Hepatocyte (in vitro differentiated cells): ENCODE results near the gene PLTP. TPM values are rescaled to one million over a fixed set of nuclear protein-coding genes. Genes with fewer than 3 reads are reported as not detected.
A peak's percentile ranks its signal among the peaks of the same experiment; 100 is the strongest.

Source experiments
- DNase-seq: peaks from one replicate; pipeline ENCODE4 v3.0.0-alpha.2; 2016; ENCODE audit warnings: low spot score
- H2AFZ ChIP-seq: fragments of 200-600 bp; sonication (generic); 2 replicates; pipeline ENCODE4 v1.6.0; 2016; ENCODE audit warnings: antibody characterized with exemption, mild to moderate bottlenecking
- H3K27ac ChIP-seq: fragments of 200-600 bp; sonication (generic); 2 replicates; pipeline ENCODE4 v1.5.1; 2016; ENCODE audit warnings: mild to moderate bottlenecking
- H3K27me3 ChIP-seq: fragments of 200-600 bp; sonication (generic); 2 replicates; pipeline ENCODE4 v1.6.1; 2016
- H3K36me3 ChIP-seq: fragments of 200-600 bp; sonication (generic); replicated peaks from 2 replicates; pipeline ENCODE4 v1.5.1; 2016; ENCODE audit warnings: low read depth; ENCODE audit not compliant: insufficient read depth
- H3K4me1 ChIP-seq: fragments of 200-600 bp; sonication (generic); 2 replicates; pipeline ENCODE4 v1.5.1; 2016; ENCODE audit warnings: mild to moderate bottlenecking, moderate library complexity; ENCODE audit not compliant: insufficient read depth
- H3K4me2 ChIP-seq: fragments of 200-600 bp; sonication (generic); 2 replicates; pipeline ENCODE4 v1.6.0; 2016
- H3K4me3 ChIP-seq: fragments of 200-600 bp; sonication (generic); 2 replicates; pipeline ENCODE4 v1.5.1; 2016; ENCODE audit warnings: mild to moderate bottlenecking
- H3K79me2 ChIP-seq: fragments of 200-600 bp; sonication (generic); 2 replicates; pipeline ENCODE4 v1.6.0; 2017; ENCODE audit warnings: mild to moderate bottlenecking
- H3K9me2 ChIP-seq: fragments of 200-600 bp; sonication (generic); replicated peaks from 2 replicates; pipeline ENCODE4 v1.6.0; 2017; ENCODE audit warnings: mild to moderate bottlenecking; ENCODE audit not compliant: insufficient read depth
- H3K9me3 ChIP-seq: fragments of 200-600 bp; sonication (generic); 2 replicates; pipeline ENCODE4 v1.5.1; 2016; ENCODE audit warnings: low read depth, mild to moderate bottlenecking
- H4K20me1 ChIP-seq: fragments of 200-600 bp; sonication (generic); 2 replicates; pipeline ENCODE4 v1.6.0; 2016; ENCODE audit warnings: mild to moderate bottlenecking; ENCODE audit not compliant: insufficient read depth, poor library complexity, severe bottlenecking
- CTCF ChIP-seq: fragments of 200-600 bp; sonication (generic); IDR thresholded peaks from 2 replicates; pipeline ENCODE4 v1.5.1; 2016; ENCODE audit warnings: antibody characterized with exemption, mild to moderate bottlenecking; ENCODE audit not compliant: poor library complexity
- EZH2 ChIP-seq: fragments of 200-600 bp; sonication (generic); IDR thresholded peaks from 2 replicates; pipeline ENCODE4 v1.6.1; 2016; ENCODE audit warnings: antibody characterized with exemption, mild to moderate bottlenecking, borderline replicate concordance
- EZH2phosphoT487 ChIP-seq: fragments of 200-600 bp; sonication (generic); IDR thresholded peaks from one replicate; pipeline ENCODE4 v1.6.1; 2018; ENCODE audit warnings: antibody characterized with exemption, mild to moderate bottlenecking, low read depth, moderate library complexity; ENCODE audit not compliant: unreplicated experiment, severe bottlenecking
- WGBS: methylation state at CpG from one replicate; pipeline ENCODE4 v1.1.6; 2016; ENCODE audit warnings: low lambda C conversion rate; ENCODE audit errors: missing lambda C conversion rate; 5-methylcytosine and 5-hydroxymethylcytosine counted together
- polyA plus RNA-seq: library from polyadenylated mRNA; unstranded; fragments of >200 nt; fragmentation: Nextera tagmentation; extraction: Ambion mirVana; gene quantifications from 2 replicates; pipeline ENCODE4 v1.2.1, GENCODE V29; 2016
- total RNA-seq: library from RNA; depleted of rRNA; stranded (reverse); fragments of >200 nt; gene quantifications from 2 replicates; pipeline ENCODE4 v1.2.3, GENCODE V29; 2014

Gene PLTP
- total and polyA plus RNA-seq, 2 experiments from 2014 or later, result 176 to 623 TPM

- H3K4me1 ChIP-seq, result peaks cover 17% of the 10 kb centered on the region
- no peak overlapping the region for H2AFZ ChIP-seq
- H3K9me2 ChIP-seq, result no peaks in the 10 kb centered on the region
- DNase-seq, result no peak
- H3K36me3 ChIP-seq, result no peaks in the 10 kb centered on the region
- H3K9me3 ChIP-seq, result no peaks in the 10 kb centered on the region
- TF ChIP-seq CTCF (no peak), EZH2phosphoT487 (no peak), EZH2 (no peak)
- H3K4me2 ChIP-seq, result no peak overlapping the region
- H3K27ac ChIP-seq, result no peak overlapping the region
- WGBS, result 95% methylated on average over 19 of the region's 19 CpGs
- peaks cover 36% of the 10 kb centered on the region for H3K79me2 ChIP-seq
- H4K20me1 ChIP-seq, result peaks cover 3% of the 10 kb centered on the region
- H3K4me3 ChIP-seq, result no peak overlapping the region
- H3K27me3 ChIP-seq, result no peaks in the 10 kb centered on the region
Measured at GRCh38 chr20:45886590-45887345, 25.2 kb downstream of the PLTP start.

- DNase-seq, result no peak
- Histone ChIP-seq H3K9me2 (no peaks in the 10 kb centered on the region), H3K9me3 (no peaks in the 10 kb centered on the region), H3K27me3 (no peaks in the 10 kb centered on the region), H3K27ac (no peak overlapping the region), H3K79me2 (peaks cover 16% of the 10 kb centered on the region), H3K4me2 (no peak overlapping the region), H3K36me3 (no peaks in the 10 kb centered on the region), H3K4me1 (peaks cover 20% of the 10 kb centered on the region), H3K4me3 (no peak overlapping the region), H2AFZ (no peak overlapping the region), H4K20me1 (no peaks in the 10 kb centered on the region)
- TF ChIP-seq EZH2phosphoT487 (no peak), CTCF (no peak), EZH2 (no peak)
- WGBS, result 93% methylated on average over 9 of the region's 9 CpGs
Measured at GRCh38 chr20:45883100-45883469, 28.9 kb downstream of the PLTP start.

GRCh38 chr20:45882469-45883099 is 29.4 kb downstream of the PLTP start:
- H3K79me2 ChIP-seq, result peaks cover 16% of the 10 kb centered on the region
- no peaks in the 10 kb centered on the region for H3K9me3 ChIP-seq
- no peak overlapping the region for H3K4me3 ChIP-seq
- H3K27ac ChIP-seq, result no peak overlapping the region
- no peak for TF ChIP-seq EZH2
- no peak for TF ChIP-seq EZH2phosphoT487
- no peak for TF ChIP-seq CTCF
- peaks cover 20% of the 10 kb centered on the region for H3K4me1 ChIP-seq
- no peak overlapping the region for H2AFZ ChIP-seq
- no peaks in the 10 kb centered on the region for H3K27me3 ChIP-seq
- H4K20me1 ChIP-seq, result no peaks in the 10 kb centered on the region
- no peaks in the 10 kb centered on the region for H3K36me3 ChIP-seq
- no peak for DNase-seq
- WGBS, result 93% methylated on average over 4 of the region's 4 CpGs
- H3K9me2 ChIP-seq, result no peaks in the 10 kb centered on the region
- H3K4me2 ChIP-seq, result peak overlapping the region; percentile 75
